HuH-7.5 (cell line): ENCODE data around the gene EXOC6.
"Not testable (repeated sequence)": the region's sequence is repeated elsewhere in the genome, so short reads cannot be mapped to it uniquely, and the experiment has no call there.

ENCODE experiments used
- DNase-seq: peaks from one replicate; pipeline ENCODE4 v3.0.0; 2011; ENCODE audit warnings: low spot score

The EXOC6 gene

DNA sequence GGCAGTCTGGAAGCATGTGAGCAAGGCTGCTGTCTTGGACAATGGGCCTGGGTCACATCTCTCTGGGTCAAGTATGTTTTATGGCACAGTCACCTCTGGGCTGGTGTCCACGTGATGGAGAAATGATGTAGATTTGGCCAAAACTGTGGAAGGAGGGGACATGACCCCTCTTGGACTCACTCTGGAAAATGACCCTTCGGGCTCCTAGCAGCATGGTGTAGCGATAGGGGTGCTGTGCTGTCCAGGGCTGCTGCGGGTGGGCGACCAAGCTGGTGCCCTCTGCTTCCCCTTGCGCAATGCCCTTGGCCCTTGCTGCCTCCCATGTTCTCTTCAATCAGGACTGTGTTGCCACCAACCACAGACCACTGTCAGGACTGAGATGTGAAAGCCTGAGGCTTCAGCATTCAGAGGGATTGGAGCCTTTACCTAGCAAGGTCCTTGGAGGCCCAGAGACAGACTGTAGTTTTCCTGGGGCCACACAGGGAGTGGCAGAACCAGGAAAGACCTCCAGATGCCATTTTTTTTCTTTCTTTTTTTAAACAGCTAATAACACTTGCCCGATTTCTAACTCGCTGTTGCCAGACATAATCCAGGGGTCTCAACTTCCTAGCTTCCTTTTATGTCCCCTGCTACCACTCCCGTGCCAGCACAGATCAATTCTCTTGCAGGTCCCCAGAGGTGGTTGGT lies 231.5 kb downstream of the EXOC6 start:
- DNase-seq = no peak

DNA sequence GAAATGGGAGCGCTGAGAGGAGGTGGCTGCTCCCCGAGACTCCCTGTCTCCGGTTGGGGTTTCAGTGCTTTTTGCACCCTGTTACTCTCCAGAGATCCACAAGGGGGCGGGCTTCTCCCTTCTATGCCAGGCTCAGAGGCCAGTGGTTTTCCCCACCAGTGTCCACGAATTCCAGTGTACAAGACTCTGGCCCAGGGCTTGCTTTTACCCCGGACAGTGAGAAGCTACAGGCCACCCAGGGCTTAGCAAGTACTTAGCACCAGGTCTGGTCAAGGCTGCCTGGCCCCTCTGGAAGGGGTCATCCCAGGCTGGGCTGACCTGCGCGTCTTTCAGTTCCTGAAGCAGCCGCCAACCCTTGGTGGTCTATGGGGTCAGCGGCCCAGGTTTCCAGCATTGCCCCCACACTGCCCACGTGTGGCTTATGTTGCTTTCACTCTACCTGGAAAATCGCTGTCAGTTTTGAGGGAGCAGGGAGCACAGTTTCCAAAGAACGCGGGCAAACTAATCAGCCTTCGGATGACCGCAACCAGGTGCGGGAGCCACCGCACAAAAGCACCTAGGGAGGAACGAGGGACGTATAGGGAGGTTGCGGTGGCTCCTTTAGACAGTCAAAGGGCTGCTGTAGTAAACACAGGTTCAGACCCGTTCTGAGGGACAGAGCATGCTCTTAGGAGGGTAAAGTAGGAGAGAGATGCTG lies 232.2 kb downstream of the EXOC6 start:
- peak; percentile 73 for DNase-seq

DNA sequence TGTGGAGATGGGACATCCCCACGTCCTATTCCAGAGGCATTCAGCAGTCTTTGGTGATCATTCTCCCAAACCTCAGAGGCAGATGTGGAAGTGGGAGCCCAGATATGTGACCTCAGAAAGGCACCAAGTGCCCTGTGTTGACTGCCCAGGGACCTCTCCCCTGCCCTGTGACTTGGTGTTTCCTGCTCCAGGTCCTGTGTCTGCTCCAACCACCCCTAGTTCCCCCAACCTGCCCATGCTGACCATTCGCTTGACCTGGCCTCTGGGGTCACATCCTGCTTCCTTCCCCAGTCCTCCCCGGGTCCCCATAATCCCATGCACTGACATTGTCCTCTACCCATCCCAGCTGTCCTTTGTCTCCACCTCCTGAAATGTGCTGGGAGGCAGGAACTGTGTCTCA lies 233.0 kb downstream of the EXOC6 start:
- no peak for DNase-seq

DNA sequence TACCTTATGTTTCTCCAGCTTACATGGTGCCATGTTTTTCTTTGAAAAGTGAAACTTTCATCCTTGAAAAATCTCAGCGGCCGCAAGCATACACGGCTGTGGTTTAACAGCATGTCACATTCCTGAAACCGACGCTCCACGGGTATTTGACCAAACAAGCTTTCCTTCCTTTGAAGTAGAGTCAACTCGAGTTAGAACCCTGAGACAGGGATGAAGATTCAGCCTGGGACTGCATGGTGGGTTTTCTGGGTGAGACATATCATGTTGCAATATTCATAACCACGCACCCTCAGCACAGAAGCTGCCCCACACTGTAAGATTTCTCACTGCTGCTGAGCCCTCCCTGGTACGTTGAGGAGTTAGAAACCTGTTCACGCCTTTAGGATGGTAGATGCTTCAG lies 233.5 kb downstream of the EXOC6 start:
- DNase-seq = no peak

DNA sequence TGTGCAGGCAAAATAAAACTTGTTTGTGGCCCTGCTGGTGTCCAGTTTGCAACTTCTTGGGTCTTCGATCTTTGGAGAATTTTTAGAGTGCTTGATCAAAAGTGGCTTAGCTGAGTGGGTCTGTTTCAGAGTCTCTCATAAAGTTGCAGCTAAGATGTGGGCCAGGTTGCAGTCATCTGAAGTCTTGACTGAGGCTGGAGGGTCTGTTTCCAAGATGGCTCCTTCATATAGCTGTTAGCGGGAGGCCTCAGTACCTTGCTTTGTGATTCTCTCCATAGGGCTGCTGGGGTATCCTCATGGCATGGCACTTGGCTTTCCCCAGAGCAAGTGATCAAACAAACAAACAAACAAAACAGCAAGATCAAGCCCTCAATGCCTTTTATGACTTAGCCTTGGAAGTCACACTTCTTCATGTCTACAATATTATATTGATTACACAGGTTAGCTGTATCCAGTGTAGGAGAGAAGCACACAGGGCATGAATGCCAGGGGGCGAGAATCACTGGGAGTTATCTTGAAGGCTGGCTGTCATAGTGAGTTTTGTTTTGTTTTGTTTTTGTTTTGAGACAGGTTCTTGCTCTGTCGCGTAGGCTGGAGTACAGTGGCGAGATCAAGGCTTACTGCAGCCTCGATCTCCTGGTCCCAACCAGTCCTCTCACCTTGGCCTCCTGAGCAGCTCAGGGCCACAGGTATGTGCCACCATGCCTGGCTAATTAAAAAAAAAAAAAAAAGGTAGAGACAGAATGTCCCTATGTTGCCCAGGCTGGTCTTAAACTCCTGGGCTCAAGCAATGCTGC lies 235.6 kb downstream of the EXOC6 start:
- DNase-seq = no peak

DNA sequence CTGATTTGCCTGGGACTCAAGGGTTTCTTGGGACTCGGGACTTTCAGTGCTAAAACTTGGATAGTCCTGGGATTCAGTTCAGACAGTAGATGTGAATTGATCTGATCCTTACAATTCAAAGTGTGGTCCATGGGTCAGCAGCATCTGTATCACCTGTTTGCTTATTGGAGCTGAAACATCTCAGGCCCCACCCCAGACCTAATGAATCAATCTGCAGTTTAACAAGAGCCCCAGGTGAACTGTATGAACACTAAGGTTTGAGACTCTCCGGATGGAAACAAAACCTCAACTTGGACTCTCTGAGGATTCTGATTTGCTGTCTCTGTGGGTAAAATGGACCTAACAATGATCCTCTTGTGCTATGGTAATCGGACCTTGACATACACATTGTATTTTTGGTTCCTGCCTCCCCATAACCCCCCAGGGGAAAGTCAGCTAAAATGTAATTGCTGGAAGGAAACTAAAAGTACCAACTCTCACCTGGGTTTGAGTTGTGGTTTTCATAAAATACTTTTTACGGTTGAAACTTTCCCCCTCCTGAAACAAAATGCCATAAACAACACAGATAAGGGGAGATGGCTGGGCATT lies 237.0 kb downstream of the EXOC6 start:
- DNase-seq = no peak

DNA sequence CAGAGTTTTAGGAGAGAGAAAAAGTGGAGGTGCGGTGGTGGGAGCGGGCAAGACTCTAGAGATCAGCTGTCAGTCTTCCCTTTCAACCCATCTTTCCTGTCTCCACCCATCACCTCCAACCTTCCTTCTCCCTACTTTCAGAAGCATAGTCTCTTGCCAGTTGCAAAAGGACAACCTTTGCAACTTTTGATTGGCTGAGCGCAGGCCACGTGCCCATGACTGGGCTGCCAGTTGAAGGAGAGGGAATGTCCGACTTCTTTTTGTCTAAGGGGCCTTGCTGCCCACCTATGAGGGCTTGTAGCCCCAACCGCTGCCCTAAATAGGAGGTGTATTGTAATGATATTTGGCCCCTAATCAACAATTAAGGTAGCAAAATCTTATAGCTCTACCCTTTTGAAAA lies 238.0 kb downstream of the EXOC6 start:
- DNase-seq = no peak

DNA sequence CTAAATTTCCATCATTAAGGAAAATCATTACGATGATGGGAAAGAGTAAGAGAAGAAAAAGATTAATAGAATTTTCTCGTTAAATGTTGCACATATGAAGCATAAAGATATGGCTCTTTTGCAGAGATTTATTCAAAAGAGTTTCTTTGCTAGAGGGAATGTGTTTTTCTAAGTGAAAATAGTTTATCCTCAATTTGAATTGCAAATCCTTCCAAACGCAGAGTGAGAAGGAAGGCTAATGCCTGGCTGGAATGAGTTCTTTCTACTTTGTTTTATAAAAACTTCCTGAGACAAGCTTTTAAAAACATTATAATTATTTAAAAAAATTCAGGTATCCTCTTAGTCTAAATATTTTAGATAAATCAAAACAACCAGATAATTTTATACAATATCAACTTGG lies 239.5 kb downstream of the EXOC6 start:
- DNase-seq = no peak

DNA sequence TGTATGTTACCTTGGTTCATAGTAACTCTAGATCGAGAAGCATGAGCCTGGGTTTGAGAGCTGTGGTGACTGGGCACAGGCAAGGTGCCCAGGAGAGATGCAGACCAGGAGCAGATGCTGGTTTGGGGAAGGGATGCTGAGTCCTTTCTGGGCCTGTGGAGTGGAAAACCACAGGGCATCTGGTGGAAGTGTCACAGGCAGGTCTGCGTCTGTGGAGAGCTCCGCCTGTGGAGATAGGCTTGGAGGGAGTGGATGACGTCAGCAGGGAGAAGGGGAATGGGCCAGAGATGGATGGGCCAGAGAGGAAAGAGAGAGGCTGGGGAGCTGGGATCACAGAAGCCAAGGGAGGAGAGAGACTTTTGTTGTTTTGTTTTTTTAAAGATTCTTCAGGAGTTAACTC lies 240.1 kb downstream of the EXOC6 start:
- no peak for DNase-seq

DNA sequence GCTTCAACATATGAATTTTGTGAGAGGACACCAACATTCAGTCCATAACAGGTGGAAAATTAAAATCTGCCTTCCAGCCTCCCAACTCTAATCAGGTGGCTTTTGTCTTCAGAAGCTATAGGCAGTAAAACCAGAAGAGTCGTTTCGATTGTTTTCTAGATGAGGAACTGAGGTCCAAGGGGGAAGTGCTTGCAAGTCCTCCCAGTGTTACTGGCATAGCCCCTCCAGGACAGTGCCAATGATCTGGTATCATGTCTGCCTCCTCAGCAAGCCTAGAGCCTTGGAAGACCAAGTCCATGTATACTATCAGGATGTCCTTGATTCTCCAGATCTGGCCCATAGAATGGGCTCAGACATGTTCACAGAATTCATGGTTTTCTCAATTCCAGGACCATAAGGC lies 242.3 kb downstream of the EXOC6 start:
- no peak for DNase-seq

DNA sequence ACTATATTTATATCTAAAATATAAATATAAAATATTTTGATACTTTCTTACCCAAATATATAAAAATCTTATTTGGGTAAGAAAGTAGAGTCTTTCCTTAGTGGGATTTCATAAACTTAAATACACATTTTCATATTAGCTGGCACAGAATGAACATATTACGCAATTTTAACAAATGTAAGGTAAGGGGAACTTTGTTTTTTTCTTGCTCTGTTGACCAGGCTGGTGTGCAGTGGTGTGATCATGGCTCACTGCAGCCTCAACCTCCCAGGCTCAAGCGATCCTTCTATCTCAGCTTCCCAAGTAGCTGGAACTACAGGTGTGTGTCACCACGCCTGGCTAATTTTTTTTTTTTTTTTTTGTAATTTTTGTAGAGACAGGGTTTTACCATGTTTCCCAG lies 243.6 kb downstream of the EXOC6 start:
- DNase-seq = no peak

DNA sequence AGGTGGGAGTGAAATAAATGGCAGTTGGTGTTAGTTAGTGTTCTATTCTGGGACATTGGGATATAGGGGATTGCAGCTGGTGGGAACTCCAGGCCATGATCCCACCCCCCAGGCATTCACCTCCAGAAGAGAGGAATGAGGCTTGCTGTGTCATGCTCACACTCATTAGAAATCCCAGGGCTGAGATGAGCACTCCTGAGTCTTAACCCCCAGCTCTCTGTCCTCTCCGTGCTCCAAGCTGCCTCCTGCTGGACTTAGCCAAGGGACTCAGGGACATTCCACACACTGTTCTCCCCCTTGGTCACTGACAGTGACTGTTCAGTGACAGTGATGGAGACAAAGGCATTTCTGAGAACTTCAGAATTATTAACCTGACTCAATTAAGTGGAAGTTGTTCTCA lies 246.9 kb downstream of the EXOC6 start:
- DNase-seq = no peak

DNA sequence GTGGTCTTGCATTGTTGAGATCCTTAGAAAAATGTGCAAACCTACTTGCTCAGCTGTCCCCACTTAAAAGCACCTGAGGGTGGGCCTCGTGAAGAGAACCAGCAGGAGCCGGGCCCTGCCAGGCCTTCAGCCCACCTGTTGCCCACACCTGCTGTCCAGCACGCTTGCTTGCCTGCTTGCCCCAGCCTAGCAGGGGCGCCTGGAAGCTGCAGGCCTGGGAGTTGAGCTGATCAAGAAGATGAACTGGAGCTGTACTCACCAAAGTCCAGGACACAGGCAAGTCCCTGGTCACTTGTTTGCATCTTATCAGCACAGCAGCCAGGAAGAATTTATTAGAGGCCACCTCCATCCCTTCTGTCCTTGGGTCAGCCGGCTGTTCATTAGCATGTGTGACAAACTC lies 248.6 kb downstream of the EXOC6 start:
- no peak for DNase-seq

DNA sequence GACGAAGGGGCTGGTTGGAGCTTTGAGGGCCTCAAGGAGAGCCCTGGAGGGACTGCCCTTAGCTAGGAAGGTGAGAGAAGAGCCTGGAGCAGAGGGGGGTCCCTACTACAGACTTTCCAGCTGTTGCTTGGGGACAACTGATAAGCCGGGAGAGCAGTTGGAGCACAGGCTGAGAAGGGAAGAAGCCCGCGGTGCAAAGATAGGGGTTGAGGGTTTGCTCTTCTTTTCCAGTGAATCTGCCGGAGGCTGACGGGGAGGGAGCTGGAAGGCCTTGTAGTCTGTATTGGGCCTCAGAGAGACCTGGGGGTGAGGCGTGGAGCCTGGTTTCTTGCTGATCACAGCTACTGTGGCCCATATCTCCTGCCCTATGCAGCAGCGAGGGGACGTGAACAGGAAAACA lies 249.1 kb downstream of the EXOC6 start:
- no peak for DNase-seq

DNA sequence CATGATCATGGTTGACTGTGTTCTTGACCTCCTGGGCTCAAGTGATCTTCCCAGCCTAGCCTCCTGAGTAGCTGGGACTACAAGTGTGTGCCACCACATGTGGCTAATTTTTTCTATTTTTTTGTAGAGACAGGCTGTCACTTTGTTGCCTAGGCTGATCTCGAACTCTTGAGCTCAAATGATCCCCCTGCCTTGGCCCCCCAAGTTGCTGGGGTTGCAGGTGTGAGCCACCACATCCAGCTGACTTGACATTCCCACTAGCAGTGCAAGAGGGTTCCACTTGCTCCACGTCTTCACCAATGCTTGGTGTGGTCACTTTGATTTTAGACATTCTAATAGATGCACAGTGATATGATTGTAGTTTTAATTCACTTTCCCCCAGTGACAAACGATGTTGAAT lies 250.5 kb downstream of the EXOC6 start:
- DNase-seq = no peak

DNA sequence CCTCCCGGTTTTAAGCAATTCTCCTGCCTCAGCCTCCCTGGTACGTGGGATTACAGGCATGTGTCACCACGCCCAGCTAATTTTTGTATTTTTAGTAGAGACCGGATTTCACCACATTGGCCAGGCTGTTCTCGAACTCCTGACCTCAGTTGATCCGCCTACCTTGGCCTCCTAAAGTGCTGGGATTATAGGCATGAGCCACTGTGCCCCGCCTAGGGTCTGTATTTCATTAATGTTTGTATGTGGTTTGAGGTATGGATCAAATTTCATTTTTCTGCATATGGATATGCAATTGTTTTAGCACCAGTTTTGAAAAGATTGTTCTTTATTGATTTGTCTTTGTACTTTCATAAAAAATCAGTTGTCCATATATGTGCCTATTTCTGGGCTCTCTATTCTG lies 251.3 kb downstream of the EXOC6 start:
- no peak for DNase-seq

DNA sequence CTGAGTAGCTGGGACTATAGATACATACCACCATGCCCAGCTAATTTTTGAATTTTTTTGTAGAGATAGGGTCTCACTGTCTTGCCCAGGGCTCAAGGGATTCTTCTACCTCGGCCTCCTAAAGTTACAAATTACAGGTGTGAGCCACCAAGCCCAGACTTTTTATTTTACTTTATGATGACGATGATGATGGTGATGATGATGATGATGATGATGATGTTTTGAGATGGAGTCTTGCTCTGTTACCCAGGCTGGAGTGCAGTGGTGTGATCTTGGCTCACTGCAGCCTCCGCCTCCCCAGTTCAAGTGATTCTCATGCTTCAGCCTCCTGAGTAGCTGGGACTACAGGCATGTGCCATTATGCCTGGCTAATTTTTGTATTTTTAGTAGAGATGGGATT lies 252.8 kb downstream of the EXOC6 start:
- DNase-seq = not testable (repeated sequence)

DNA sequence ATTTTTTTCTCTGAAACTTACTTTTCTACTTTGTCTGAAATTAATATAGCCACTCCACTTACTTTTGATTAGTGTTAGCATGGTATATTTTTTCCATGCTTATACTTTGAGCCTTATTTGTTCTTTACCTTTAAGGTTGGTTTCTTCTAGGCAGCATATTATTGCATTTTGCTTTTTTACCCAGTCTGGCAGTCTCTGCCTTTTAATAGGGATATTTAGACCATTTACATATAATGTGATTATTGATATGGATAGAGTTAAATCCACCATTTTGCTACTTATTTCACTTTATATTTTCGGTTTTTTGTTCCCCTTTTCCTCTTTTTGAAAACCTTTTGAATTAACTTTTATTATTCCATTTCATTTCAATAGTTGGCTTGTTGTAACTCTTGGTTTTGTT lies 255.6 kb downstream of the EXOC6 start:
- no peak for DNase-seq

DNA sequence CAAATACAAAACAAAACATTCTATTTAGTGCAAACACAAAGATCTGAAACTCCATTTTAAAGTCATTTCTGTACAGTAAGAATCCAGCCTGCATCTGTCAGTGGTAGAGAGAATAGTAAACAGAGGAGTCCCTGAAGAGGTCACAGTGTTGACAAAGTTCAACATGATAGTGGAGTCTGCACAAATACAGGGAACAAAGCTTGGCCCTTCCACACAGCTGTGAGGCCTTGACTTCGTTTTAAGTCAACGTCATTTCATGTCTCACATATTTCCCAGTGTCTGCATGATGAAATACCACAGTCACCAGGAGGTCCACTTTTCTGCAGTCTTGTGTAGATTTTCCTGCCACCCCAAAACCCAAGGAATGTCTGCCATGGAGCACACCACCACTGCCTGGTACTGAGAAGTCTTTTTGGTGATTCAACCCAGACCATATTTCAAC lies 258.3 kb downstream of the EXOC6 start:
- DNase-seq = peak; percentile 54
